Stimulated activated CD8-positive, alpha-beta memory T cell treated with anti-CD3 and anti-CD28 coated beads, Interleukin-7, amount 100 ng/mL, for 24 hours (primary cell): ENCODE results near the gene LTO1.
A peak's percentile ranks its signal among the peaks of the same experiment; 100 is the strongest.

ENCODE experiments used
- DNase-seq: peaks from one replicate; pipeline ENCODE4 v3.0.0-alpha.2; 2020; ENCODE audit warnings: low read depth

Gene LTO1

DNA sequence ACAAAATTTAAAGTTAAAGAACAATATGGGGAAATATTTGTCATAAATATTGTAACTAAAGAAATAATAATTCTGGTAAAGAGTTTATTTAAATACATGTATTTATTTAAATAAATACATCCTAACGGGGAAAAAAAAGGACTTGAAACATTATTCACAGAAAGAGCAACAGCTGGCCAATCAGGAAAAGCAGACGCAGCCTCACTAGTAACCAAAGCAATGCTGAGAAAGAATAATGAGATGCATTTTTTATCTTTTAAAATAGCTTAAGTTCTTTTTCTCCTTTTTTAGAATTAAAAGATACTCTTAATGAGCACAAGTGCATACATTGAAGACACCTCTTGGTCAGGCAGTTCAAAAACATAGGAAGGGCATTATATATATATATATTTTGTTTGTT, 2.6 kb upstream of the LTO1 start:
- no peak for DNase-seq

- no peak for DNase-seq
Observed at GRCh38 chr11:69674267-69674885, 777 bp downstream of the LTO1 start.

GRCh38 chr11:69671734-69672465, 3.3 kb downstream of the LTO1 start:
- no peak for DNase-seq

GRCh38 chr11:69670158-69670845, 4.9 kb downstream of the LTO1 start:
- peak; percentile 42 for DNase-seq

DNA sequence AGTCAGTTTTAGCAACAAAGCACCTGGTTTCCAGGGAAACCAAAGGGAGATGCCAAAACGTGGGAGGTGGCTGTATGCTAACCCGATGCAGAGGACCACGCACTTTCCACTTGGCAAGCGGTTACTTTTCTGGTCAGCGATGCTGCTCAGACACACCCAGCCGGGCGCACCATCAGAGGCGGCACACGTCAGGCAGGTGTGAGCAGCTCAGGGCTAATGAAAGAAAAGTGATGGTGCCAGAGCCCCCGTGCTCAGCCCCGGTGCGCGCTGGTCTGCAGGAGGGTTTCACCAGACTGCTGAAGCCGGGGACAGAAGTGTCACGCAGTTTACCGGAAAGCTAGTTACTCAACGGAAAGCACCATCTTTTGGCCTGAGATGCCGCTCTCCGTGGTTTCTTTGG, 5.7 kb downstream of the LTO1 start:
- DNase-seq, result no peak

GRCh38 chr11:69667619-69668604, 7.2 kb downstream of the LTO1 start:
- no peak for DNase-seq

GRCh38 chr11:69666752-69667536, 8.2 kb downstream of the LTO1 start:
- no peak for DNase-seq

GRCh38 chr11:69666261-69666660, 8.9 kb downstream of the LTO1 start:
- no peak for DNase-seq

- DNase-seq, result no peak
Observed at GRCh38 chr11:69665669-69666068, 9.5 kb downstream of the LTO1 start.

GRCh38 chr11:69664901-69665300, 10.3 kb downstream of the LTO1 start:
- no peak for DNase-seq

GRCh38 chr11:69664103-69664775, 10.9 kb downstream of the LTO1 start:
- no peak for DNase-seq

- no peak for DNase-seq
Observed at GRCh38 chr11:69663326-69663725, 11.8 kb downstream of the LTO1 start.

DNA sequence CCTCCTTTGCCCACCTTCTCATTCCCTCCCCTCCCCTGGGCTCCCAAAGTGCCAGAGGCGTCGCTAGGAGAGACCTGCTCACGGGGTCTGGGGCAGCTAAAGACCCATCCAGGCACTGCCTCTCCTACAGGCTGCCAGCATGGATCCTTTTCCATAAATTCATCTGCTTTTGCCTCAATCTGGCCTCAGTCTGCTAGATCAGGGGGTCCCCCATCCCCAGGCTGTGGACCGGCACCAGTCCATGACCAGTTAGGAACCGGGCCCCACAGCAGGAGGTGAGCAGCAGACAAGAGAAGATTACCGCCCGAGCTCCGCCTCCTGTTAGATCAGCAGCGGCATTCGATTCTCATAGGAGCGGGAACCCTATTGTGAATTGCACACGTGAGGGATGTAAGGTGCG, 12.3 kb downstream of the LTO1 start:
- DNase-seq, result no peak

DNA sequence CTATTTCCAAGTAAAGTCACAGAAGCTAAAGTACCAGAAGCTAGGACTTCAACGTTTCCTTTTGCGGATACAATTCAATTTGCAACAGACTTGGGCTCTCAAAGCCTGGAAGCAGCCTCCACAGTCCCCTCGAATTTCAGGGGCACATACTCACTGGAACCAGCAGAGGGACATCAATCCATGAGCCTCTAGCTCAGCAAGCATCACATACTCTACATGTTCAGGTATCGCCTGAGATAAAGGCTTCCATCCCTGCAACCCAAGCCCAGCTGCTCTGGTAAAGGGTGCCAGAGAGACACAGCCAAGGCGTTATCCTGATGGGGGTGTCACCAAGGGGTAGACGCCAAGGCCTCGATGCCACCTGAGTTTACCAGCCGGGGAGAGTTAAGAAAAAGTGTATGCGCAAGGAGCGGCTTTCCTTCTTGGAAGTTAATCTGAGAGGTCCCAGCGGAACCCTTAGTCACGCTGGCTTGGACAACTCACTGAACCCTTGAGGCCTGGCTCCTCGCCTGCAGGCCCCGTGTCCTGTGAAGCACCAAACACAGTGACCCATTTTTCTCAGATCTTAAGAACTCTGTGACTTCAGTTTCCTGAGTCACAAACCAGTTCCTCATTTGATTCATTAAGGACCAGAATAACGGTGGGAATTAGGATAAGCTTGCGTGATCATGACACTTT, 13.0 kb downstream of the LTO1 start:
- DNase-seq, result no peak

DNA sequence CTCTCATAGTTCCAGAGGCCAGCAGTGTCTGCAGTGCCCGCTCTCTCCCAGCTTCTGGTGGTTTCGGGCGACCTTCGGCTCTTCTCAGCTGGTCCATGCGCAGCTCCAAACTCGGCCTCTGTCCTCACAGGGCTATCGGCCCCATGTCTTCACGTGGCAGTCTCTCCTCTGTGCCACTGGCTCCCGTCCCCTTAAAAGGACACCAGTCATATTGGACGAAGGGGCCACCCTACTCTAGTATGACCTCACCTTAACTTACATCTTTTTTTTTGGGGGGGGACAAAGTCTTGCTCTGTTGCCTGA, 13.8 kb downstream of the LTO1 start:
- DNase-seq, result no peak

- no peak for DNase-seq
Observed at GRCh38 chr11:69660001-69660500, 15.1 kb downstream of the LTO1 start.

DNA sequence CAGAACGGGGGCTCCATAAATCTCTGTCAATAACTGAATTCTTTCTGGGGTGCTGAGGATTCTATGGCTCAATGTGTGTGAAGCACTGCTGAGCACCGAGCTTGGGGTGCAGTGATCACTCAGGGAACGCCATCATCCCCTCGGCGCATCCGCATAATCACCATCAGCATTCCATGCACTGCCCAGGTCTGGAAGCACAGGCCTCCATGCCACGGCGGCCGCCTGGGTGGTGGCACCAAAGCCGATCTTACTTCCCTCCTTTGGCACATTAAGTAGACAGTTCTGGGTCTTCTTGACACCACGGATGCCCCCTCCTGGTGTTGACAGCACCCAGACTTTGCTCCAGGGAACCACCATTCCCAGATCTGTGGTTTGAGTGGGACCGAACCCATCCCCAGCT, 15.6 kb downstream of the LTO1 start:
- no peak for DNase-seq

DNA sequence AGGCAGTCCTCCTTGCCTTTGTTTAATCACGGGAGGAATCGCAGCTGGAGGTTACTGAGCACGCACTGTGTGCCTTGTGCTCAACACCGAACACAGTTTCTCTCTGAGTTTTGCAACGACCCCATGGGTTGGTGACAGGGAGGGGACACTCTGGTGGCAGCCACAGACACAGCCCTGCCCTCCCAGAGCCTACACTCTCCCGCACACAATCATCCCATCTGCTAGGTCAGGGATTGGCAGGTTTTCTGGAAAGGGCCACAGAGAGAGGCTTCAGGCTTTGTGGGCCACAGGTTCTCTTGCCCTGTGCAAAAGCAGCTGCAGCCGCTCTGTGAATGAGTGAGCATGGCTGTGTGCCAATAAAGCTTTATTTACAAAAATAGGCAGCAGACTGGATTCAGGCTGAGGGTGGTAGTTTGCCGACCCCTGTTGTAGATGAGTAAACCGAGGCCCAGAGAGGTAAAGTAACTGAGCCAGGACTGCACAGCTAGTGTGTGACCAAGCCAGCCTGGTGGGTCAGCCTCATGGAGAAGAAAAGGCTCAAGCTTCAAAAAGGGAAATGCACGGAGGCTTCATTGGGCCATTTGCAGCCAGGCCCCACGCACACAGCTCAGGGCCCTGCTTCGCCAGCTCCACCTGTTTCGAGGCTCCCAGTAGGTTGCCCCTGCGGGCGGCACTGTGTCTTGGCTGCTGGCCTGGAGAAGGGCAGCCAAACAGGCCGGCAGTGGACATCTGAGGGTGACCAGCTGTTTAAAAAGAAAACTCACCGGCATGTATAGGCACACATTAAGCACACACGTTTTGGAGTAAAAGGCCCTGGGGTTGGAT, 16.3 kb downstream of the LTO1 start:
- no peak for DNase-seq

DNA sequence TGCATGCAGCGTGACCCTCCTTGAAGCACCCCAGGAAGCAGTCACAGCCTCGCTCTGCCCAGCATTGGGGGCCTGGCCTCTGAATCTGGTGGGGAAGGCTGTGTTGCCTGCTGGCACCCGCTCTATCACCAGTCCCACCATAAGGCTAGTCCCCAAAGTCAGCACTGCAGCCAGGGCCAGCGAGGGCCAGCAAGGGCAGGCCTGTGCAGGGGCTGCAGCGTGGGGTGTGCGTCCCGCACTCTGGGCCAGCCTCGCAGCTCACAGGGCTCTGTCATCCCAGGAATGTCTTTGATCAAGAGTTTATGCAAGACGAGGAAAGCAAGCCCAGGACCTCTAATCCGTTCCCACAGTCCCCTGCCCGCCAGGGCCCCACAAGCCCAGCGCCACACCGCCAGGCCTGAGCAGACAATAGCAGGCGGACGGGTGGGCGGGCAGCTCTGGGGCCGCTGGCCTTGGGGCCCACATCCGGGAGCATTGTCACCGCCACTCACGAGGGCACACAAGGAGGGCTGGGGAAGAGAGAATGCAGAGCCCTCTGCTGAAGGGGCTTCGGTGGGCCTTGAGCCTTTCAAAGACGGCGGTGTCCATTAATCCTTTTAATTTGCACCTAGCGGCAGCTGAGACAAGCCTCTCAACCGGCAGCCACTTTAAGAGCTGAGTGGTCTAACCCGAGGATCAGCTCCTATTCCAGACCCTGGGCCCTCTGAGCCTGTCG, 17.1 kb downstream of the LTO1 start:
- DNase-seq, result no peak
